NT2/D1 (cell line): ENCODE measurements around the gene DMTF1.

Experiments
- DNase-seq: peaks from one replicate; pipeline ENCODE4 v3.0.0-alpha.2; 2011; ENCODE audit warnings: low read depth, low spot score
- H3K27me3 ChIP-seq: 2 replicates; pipeline ENCODE4 v1.6.0; 2011; ENCODE audit warnings: mild to moderate bottlenecking; ENCODE audit not compliant: insufficient read length, insufficient read depth
- H3K36me3 ChIP-seq: 2 replicates; pipeline ENCODE4 v1.6.1; 2011; ENCODE audit warnings: mild to moderate bottlenecking, low read length, mixed read lengths; ENCODE audit not compliant: insufficient read depth, insufficient read length
- H3K4me1 ChIP-seq: 2 replicates; pipeline ENCODE4 v1.5.1; 2011; ENCODE audit not compliant: insufficient read depth, insufficient read length
- H3K4me3 ChIP-seq: 2 replicates; pipeline ENCODE4 v1.5.1; 2011; ENCODE audit warnings: low read depth; ENCODE audit not compliant: insufficient read length
- H3K9ac ChIP-seq: 2 replicates; pipeline ENCODE4 v1.6.0; 2011; ENCODE audit warnings: low read depth; ENCODE audit not compliant: insufficient read length
- H3K9me3 ChIP-seq: 2 replicates; pipeline ENCODE4 v1.5.1; 2011; ENCODE audit warnings: mild to moderate bottlenecking, low read length; ENCODE audit not compliant: insufficient read depth
- SUZ12 ChIP-seq: IDR thresholded peaks from 2 replicates; pipeline ENCODE4 v1.6.1; 2011; ENCODE audit not compliant: insufficient read length, insufficient read depth; ENCODE audit errors: extremely low read depth
- YY1 ChIP-seq: IDR thresholded peaks from 2 replicates; pipeline ENCODE4 v1.6.1; 2011; ENCODE audit not compliant: insufficient read length, insufficient read depth
- ZNF274 ChIP-seq: IDR thresholded peaks from 2 replicates; pipeline ENCODE4 v1.6.1; 2011; ENCODE audit warnings: mild to moderate bottlenecking, low read depth, low read length

The DMTF1 gene

GRCh38 chr7:87179180-87179579, 26.9 kb downstream of the DMTF1 start:
- TF ChIP-seq YY1 (no peak), SUZ12 (no peak), ZNF274 (no peak)
- H3K4me1 ChIP-seq, result no peaks in the 10 kb centered on the region
- no peaks in the 10 kb centered on the region for H3K27me3 ChIP-seq
- peaks cover 71% of the 10 kb centered on the region for H3K36me3 ChIP-seq
- no peak for DNase-seq
- H3K4me3 ChIP-seq, result no peak overlapping the region
- no peaks in the 10 kb centered on the region for H3K9me3 ChIP-seq
- no peak overlapping the region for H3K9ac ChIP-seq

- H3K9ac ChIP-seq, result no peak overlapping the region
- H3K36me3 ChIP-seq, result peaks cover 89% of the 10 kb centered on the region
- no peaks in the 10 kb centered on the region for H3K27me3 ChIP-seq
- no peaks in the 10 kb centered on the region for H3K9me3 ChIP-seq
- no peak for DNase-seq
- TF ChIP-seq YY1, result no peak
- TF ChIP-seq SUZ12, result no peak
- TF ChIP-seq ZNF274, result no peak
- H3K4me3 ChIP-seq, result no peak overlapping the region
- no peaks in the 10 kb centered on the region for H3K4me1 ChIP-seq
Measured at GRCh38 chr7:87187120-87187519, 34.9 kb downstream of the DMTF1 start.

- H3K4me3 ChIP-seq, result no peak overlapping the region
- no peak overlapping the region for H3K9ac ChIP-seq
- no peak for TF ChIP-seq SUZ12
- no peak for TF ChIP-seq ZNF274
- no peak for TF ChIP-seq YY1
- H3K9me3 ChIP-seq, result no peaks in the 10 kb centered on the region
- DNase-seq, result no peak
- H3K27me3 ChIP-seq, result no peaks in the 10 kb centered on the region
- no peaks in the 10 kb centered on the region for H3K4me1 ChIP-seq
- peaks cover 92% of the 10 kb centered on the region for H3K36me3 ChIP-seq
Measured at GRCh38 chr7:87188930-87189329, 36.7 kb downstream of the DMTF1 start.

- TF ChIP-seq YY1 (no peak), SUZ12 (no peak), ZNF274 (no peak)
- Histone ChIP-seq H3K9ac (no peak overlapping the region), H3K4me3 (no peak overlapping the region), H3K4me1 (no peaks in the 10 kb centered on the region), H3K36me3 (peaks cover 92% of the 10 kb centered on the region), H3K27me3 (no peaks in the 10 kb centered on the region), H3K9me3 (no peaks in the 10 kb centered on the region)
- no peak for DNase-seq
Measured at GRCh38 chr7:87190783-87191182, 38.5 kb downstream of the DMTF1 start.

GRCh38 chr7:87192784-87193487, 40.7 kb downstream of the DMTF1 start:
- no peak for DNase-seq
- TF ChIP-seq ZNF274 (no peak), SUZ12 (no peak), YY1 (no peak)
- H3K36me3 ChIP-seq, result peaks cover 93% of the 10 kb centered on the region

GRCh38 chr7:87193912-87194311, 41.7 kb downstream of the DMTF1 start:
- Histone ChIP-seq H3K9me3 (no peaks in the 10 kb centered on the region), H3K36me3 (peaks cover 90% of the 10 kb centered on the region), H3K9ac (no peak overlapping the region), H3K27me3 (no peaks in the 10 kb centered on the region), H3K4me1 (no peaks in the 10 kb centered on the region), H3K4me3 (no peak overlapping the region)
- no peak for TF ChIP-seq ZNF274
- no peak for TF ChIP-seq SUZ12
- TF ChIP-seq YY1, result no peak
- DNase-seq, result no peak

More at GRCh38 chr7:87192784-87193487, 40.7 kb downstream of the DMTF1 start:
- H3K9me3 ChIP-seq, result no peaks in the 10 kb centered on the region
- H3K4me1 ChIP-seq, result no peaks in the 10 kb centered on the region
- no peak overlapping the region for H3K9ac ChIP-seq
- H3K4me3 ChIP-seq, result no peak overlapping the region
- no peaks in the 10 kb centered on the region for H3K27me3 ChIP-seq

GRCh38 chr7:87199241-87199640, 47.0 kb downstream of the DMTF1 start:
- Histone ChIP-seq H3K27me3 (no peaks in the 10 kb centered on the region), H3K9ac (no peak overlapping the region), H3K9me3 (peaks cover 15% of the 10 kb centered on the region), H3K4me1 (no peaks in the 10 kb centered on the region), H3K36me3 (peaks cover 72% of the 10 kb centered on the region), H3K4me3 (no peak overlapping the region)
- no peak for DNase-seq
- TF ChIP-seq YY1 (no peak), SUZ12 (no peak), ZNF274 (no peak)
